Activated CD8-positive, alpha-beta memory T cell treated with anti-CD3 and anti-CD28 coated beads, Interleukin-2, amount 50 U/mL, for 1 hour (primary cell): ENCODE data around the gene DUSP1.

Experiments
- DNase-seq: peaks from one replicate; pipeline ENCODE4 v3.0.0-alpha.2; 2020; ENCODE audit errors: extremely low read depth

DUSP1 gene

GRCh38 chr5:172724242-172725183 lies 46.5 kb downstream of the DUSP1 start:
- DNase-seq, result no peak

DNA sequence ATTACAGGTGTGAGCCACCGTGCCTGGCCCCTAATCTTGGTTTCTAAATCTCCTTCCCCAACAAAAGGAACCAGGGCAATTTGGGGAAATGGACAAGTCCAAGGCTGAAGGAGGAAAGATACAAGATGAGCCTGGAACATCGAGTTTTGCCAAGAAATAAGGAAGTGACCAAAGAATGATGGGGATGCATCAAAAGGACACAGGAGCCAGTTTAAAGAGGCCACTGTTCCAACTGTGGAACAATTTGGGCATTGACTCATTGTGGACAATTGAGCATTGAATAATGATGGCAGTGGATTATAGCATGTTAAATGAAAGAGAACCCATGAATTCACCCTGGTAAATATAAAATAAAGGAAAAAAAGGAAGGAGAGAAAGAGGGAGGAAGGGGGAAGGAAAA lies 47.5 kb downstream of the DUSP1 start:
- DNase-seq, result no peak

GRCh38 chr5:172722327-172722815 lies 48.6 kb downstream of the DUSP1 start:
- no peak for DNase-seq

DNA sequence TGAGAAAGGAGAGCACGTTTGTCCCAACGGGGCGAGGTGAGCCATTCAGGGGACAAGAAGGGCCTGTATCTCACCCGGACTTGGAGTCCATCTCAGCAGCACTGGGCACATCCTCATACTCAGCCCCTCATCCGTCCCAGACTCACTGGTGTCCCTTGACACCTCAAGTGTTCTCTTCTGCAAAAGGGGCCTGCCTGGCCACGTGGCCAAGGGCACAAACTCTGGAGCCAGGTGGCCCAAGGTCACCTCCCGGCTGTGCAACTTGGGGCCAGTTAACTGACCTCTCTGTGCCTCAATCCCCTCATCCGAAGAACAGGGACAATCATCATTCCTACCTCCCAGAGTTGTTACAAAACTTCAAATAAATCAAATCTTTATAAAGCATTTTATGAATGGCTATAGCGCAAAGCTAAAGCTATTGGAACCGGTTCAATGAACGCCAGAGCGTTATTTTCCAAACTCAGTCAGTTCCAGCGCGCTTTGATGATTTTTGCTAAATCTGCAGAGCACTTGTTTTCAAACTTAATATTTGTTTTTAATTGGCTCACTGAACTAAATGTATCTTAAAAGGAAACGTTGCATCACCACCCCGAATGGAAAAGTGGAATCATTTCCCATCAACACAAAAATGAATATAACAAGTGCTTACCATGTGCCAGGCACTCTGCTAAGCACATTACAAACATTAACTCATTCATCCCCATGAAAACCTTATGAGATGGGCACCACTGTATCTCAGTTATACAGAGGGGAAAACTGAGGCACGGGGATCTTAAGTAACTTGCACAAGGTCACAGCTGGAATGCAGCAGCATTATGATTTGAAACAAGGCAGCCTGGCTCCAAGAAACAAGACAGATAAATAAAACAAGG lies 49.3 kb downstream of the DUSP1 start:
- no peak for DNase-seq

DNA sequence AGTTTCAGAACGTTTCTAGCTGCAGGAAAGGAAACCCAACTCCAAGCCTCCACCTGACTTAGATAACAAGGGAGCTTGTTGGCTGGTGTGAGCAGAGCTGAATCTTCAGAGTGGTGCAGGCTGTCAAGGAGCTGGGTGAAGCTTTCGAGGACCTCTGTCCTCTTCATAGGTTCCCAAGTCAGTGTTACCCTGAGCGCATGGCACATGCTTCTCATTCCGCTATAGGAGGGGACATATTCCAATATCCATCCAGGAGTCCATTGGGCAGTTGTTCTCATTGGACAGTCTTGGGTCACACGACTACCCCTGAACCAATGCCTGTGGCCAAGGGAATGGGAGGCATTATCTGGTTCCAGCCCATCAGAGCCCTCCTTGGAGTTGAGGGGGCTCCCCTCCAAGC lies 50.3 kb downstream of the DUSP1 start:
- DNase-seq, result no peak

- no peak for DNase-seq
Observed at GRCh38 chr5:172719211-172719610, 51.8 kb downstream of the DUSP1 start.

DNA sequence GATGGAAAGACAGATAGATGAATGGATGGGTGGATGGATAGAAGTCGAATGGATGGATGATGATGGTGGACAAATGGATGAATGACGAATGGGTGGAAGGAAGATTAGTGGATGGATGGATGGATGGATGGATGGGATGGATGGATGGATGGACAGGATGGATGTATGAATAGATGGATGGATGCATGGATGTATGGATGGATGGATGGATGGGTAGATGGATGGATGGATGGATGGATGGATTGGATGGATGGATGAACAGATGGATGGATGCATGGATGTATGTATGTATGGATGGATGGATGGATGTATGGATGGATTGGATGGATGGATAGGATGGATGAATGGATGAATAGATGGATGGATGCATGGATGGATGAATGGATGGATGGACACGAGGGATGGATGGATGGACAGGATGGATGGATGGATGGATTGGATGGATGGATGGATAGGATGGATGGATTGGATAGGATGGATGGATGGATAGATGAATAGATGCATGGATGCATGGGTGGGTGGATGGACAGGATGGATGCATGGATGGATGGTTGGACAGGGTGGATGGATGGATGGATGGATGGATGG lies 52.4 kb downstream of the DUSP1 start:
- no peak for DNase-seq
